DMS153 (cell line): ENCODE data around the gene CXorf51B.
"Not testable (repeated sequence)": the region's sequence is repeated elsewhere in the genome, so short reads cannot be mapped to it uniquely, and the experiment has no call there.

ENCODE experiments used
- DNase-seq: peaks from one replicate; lab custom pipeline; 2025; lab: John Stamatoyannopoulos, UW

CXorf51B gene

GRCh38 chrX:146809471-146809870, at the start of gene CXorf51B:
Gene CXorf51B (plus strand): TSS chrX:146809771. CDS start chrX:146809792, 21 bp downstream.
- not testable (repeated sequence) for DNase-seq

GRCh38 chrX:146814644-146815043, 5.1 kb downstream of the CXorf51B start, which contains the start of gene CXorf51A:
Gene CXorf51A (minus strand): TSS chrX:146814744. CDS start chrX:146814723, 21 bp downstream.
- not testable (repeated sequence) for DNase-seq

GRCh38 chrX:146831994-146832393, 22.4 kb downstream of the CXorf51B start:
- DNase-seq = no peak

GRCh38 chrX:146854281-146854680, 44.7 kb downstream of the CXorf51B start:
- DNase-seq = no peak
